Measurements from ENCODE around the gene PBX1. TPM values are rescaled to one million over a fixed set of nuclear protein-coding genes. Genes with fewer than 3 reads are reported as not detected.

Gene PBX1
- total and polyA plus RNA-seq, 2 of the 4 experiments (the other 2 are of a cell fraction): 13.9 to 17.9 TPM

- no peak overlapping the region for H2BK120ac ChIP-seq (ENCODE audit: low read depth, low read length)
- dilution Hi-C loops (cut with HindIII; ENCODE audit: low sequenced_read_pairs, unreplicated experiment) (no loop called here), intact Hi-C loops (cut with micrococcal nuclease) (no loop called here), in situ Hi-C loops (cut with MboI; ENCODE audit: low sequenced_read_pairs) (no loop called here)
- no peaks in the 10 kb centered on the region; the same call in 1 of the 2 replicates for H3K4me1 ChIP-seq (ENCODE audit: control insufficient read depth, insufficient read depth, low read length)
- no peak overlapping the region for H3K27ac ChIP-seq (ENCODE audit: insufficient read depth, low read length)
- no peak overlapping the region for H2BK15ac ChIP-seq (ENCODE audit: low read depth, low read length)
- H2BK20ac ChIP-seq (ENCODE audit: low read depth, low read length): no peak overlapping the region
- no CpG with 5 or more reads among the region's 2 CpGs for WGBS, 2 experiments (ENCODE audit: extremely low coverage in 2 of 2, insufficient read length in 1 of 2)
- no peak overlapping the region for H3K14ac ChIP-seq (replicated peaks; ENCODE audit: low read depth, low read length)
- H4K20me1 ChIP-seq (ENCODE audit: insufficient read depth, low read length): no peaks in the 10 kb centered on the region
- H2AK9ac ChIP-seq (replicated peaks; ENCODE audit: low read depth, low read length, poor library complexity): no peak overlapping the region
- TF ChIP-seq CHD1 (IDR thresholded peaks at IDR 0.05; ENCODE audit: low read depth, low read length) (no peak), RCOR1 (IDR thresholded peaks at IDR 0.05; ENCODE audit: insufficient replicate concordance, low read length) (no peak), RFX5 (IDR thresholded peaks at IDR 0.05; ENCODE audit: low read depth, low read length) (no peak), MXI1 (IDR thresholded peaks at IDR 0.05; ENCODE audit: borderline replicate concordance, low read depth, low read length) (no peak)
- no peak overlapping the region for H3K56ac ChIP-seq (ENCODE audit: extremely low read depth, insufficient read depth, low read length)
- H3K18ac ChIP-seq (ENCODE audit: low read depth, low read length): no peak overlapping the region
- DNase-seq (no peak), ATAC-seq (ENCODE audit: low read depth) (no peak)
- no peaks in the 10 kb centered on the region for H3K79me1 ChIP-seq (ENCODE audit: low read depth in 1 of 2, low read length in 2 of 2)
- no peaks in the 10 kb centered on the region for H3K9me3 ChIP-seq (ENCODE audit: control insufficient read depth, insufficient read depth, low read length)
- H2AK5ac ChIP-seq (ENCODE audit: low read depth, low read length): no peak overlapping the region
- ChIA-PET CTCF (no interaction called here), POLR2A (ENCODE audit: unreplicated experiment) (no interaction called here)
- H2AFZ ChIP-seq (replicated peaks; ENCODE audit: low read length, poor library complexity): no peak overlapping the region
- H3K4ac ChIP-seq (ENCODE audit: low read depth, low read length): no peak overlapping the region
- H3K4me2 ChIP-seq (ENCODE audit: low read depth, low read length): no peak overlapping the region
- H3K4me3 ChIP-seq (ENCODE audit: insufficient read depth, low read depth, low read length): no peak overlapping the region
- no peaks in the 10 kb centered on the region for H3K36me3 ChIP-seq (ENCODE audit: control insufficient read depth, insufficient read depth, low read length)
- no peak overlapping the region for H4K91ac ChIP-seq (ENCODE audit: insufficient read depth, low read depth, low read length)
- no peak overlapping the region for H3K23ac ChIP-seq (ENCODE audit: low read depth, low read length)
- no peak overlapping the region for H4K8ac ChIP-seq (ENCODE audit: low read depth in 2 of 2, low read length in 2 of 2)
- H3K9ac ChIP-seq (ENCODE audit: low read depth, low read length): no peak overlapping the region
- BruUV-seq (replicated peaks): no TSS peak
- no peak overlapping the region for H4K5ac ChIP-seq (ENCODE audit: low read depth, low read length)
- H3K9me1 ChIP-seq (ENCODE audit: insufficient read depth, low read length): no peaks in the 10 kb centered on the region
- H2BK5ac ChIP-seq (ENCODE audit: low read depth, low read length, poor library complexity, severe bottlenecking): no peak overlapping the region
- no peaks in the 10 kb centered on the region for H3K27me3 ChIP-seq (ENCODE audit: control insufficient read depth, insufficient read depth, low read length)
These were observed 297.4 kb downstream of the PBX1 start for GRCh38 chr1:164856381-164856780.
